NCI-H2107 treated with DMSO at 0.1 percent for 48 hours (cell line): ENCODE measurements around the gene NR1D1.

ENCODE experiments used
- DNase-seq: peaks from one replicate; lab custom pipeline; 2025; ENCODE audit not compliant: unreplicated experiment; lab: John Stamatoyannopoulos, UW

The NR1D1 gene

DNA sequence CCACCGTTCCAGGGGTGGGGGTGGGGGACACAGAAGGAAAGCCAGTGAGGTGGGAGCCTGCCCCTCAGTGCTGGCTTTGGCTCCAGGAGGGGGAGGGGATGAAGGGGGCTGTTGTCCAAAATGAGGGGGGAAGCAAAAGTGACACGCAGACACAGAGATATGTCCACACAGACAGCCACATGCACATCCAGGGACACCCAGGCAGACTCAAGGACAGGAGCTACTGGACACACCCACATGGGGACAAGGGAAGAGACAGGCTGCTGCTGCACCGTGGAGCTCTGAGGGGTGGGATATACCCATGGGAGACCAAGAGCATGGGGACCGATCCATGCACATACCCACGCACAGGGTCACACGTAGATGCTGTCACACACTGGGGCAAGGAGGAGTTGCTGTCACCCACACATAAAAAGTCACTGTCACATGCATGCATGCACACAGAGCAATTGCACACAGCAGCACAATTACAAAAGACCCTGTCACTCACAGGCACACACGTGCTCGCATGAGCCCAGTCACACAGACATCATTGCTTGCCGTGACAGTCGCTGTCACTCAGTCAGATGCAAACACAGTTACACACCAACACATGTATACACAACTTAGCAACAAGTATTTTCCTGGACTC is 36.4 kb downstream of the NR1D1 start:
- DNase-seq = no peak

DNA sequence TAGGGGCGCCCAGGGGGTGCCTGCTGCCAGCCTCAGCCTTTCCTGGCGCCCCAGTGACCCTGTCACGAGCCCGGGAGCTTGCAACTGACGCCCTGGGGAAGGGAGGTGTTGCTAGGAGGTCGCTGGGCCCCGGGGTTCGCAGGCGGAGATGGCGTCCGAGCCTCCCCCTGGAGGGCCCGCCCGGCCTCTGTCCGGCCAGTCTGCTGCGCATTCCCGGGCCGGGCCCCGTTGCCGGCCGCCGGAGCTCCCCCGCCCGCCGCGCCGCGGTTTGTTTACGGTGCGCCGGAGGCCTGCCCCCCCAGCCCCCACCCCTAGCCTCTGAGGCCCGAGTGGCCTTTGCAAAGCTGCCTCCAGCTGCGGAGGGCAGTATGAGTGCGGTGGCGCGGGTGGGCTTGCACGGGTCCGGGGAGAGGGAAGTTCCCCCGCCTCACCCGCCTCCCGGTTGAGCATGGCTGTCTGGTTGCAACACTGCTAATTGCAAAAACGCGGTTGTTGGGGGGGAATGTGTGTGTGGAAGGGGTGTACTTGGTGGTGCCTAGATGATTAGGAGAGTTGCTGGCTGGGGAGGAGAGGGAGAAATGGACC is 37.1 kb downstream of the NR1D1 start:
- no peak for DNase-seq

DNA sequence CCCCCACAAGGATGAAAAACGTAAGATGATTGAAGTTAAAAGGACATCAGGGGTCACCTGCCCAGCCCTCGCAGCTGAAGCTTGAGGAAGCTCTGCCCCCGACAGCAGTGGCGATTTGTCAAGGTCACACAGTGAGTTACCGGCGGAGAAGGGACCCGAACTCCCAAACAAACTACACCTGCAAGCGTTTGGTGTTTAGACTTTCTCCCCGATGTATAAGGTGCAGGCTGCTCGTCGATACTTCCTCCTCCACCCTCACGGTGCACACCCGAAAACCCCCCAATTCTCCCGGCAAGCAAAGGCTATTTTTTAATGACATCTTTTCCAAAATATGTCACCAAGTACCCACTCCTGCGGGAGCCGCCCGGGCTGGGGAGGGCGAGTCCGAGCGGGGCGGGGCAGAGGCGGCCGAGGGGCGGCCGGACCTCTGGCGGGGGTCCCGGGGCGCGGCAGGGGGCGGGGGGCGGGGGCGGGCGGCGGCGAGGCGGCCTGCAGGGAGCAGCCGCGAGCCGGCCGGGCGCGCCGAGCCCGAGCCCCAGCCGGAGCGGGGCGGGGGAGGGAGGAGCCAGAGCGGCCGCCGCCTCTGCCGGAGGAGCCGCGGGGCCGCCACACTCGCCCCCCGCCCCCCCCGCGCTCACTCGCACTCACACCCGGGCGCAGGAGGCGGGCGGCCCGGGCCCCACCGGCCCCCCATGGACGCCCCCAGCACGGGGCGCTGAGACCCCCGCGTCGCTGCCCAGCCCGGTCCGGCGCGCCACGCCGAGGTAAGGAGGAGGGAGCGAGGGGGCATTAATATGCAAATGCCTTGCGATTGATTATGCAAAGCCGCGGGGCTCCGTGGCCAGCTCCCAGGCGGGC is 37.8 kb downstream of the NR1D1 start, which contains the start of gene THRA:
Gene THRA, plus strand, starts transcription at position 637 of the 858 bp plus-strand sequence. CDS start 11,524 bp downstream, outside the sequence.
- no peak for DNase-seq

DNA sequence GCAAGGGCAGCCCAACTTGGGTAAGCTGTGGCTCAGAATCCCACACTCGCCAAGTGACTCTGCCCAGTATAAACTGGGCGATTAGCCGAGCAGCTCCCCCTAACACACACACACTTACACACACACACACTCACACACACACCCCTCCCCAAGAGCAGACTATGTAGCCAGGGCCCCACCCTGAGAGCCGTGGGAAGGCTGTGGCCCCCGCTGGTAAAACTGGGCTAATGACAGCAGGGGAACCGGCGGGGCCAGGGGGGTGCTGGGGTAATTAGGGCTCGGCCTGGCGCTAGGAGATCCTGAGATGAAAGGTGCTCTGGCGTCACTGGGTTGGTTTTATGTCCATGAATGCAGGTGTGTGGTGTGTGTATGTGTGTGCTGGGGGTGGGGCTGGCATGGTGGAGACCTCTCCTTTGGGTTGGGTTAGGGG is 38.8 kb downstream of the NR1D1 start:
- no peak for DNase-seq

DNA sequence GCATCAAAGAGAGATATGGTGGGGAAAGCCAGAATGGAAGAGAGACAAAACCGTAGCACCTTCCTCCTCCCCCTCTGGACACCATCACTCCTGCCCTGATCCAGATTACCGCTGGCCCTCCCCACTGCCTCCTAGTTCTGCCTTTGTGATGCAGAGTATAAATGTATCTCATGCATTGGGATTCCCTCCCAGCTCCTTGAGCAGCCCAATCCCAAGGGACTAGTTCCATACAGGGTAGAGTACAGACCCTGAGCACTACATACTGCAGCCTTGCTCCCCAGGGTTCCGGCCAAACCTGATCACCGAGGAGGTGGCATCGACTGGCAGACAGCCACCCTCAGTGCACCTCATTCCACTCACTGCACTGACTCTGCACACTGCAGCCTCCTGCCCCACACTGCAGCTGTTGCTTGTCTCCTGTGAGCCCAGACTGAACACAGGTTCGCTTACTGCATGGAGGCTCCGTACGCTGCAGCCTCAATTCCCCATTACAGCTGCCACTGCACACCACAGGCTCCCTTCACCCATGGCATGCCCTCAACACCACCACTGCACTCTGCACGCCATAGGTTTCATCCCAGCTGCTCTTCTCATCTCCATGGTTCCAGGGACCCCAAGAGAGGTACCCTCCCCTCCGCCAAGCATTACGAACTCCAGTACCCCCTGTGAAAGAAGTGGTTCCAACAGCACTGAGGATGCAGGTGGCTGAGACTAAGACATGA is 39.3 kb downstream of the NR1D1 start:
- peak; percentile 74 for DNase-seq

DNA sequence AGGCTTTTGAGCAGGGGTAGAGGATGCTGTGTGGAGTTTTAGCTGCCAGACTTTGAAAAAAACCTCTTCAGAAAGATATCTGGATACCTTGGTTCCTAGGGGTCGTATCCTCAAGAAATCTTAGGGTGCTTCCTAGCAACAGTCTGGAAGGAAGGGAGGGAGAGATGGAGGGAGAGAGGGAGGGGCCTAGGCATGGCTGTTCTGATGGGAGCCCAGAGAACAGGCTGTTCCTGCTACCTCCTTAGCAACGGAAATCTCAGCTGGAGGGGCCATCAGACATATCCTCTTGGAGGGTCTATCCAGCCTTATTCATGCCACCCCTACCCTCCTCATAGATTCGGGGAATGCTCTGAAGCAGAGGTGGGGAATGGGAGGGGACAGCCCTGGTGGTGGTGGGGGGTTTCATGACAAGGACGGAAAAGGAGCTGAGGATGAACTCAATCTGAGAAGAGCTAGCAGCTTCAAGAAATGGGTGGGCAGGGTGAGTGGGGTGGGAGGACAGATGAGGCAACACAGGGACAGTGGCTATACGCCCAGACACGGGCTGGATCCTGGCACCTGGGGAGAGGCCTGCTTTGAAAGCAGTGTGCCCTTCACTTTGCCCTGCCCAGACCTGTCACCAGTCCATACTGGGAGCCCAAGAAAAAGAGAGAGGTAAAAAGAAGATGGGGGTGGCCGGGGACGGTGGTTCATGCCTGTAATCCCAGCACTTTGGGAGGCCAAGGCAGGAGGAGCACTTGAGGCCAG is 40.5 kb downstream of the NR1D1 start:
- DNase-seq = no peak

DNA sequence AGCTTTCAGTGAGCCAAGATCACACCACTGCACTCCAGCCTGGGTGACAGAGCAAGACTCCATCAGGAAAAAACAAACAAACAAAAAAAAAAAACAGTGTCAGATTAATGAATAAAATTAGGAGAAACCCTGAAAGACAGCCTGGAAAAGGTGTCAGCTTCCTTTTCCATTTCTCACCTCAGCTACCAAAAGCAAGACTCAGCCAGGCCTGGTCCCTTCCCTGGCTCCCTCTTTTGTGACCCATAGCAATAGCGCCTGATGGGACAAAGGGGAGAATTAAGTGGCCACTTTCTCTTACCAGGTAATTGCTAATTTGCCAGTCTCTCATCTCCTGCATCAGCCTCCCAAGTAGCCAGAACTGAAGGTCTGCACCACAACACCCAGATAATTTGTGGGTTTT is 41.5 kb downstream of the NR1D1 start:
- no peak for DNase-seq

DNA sequence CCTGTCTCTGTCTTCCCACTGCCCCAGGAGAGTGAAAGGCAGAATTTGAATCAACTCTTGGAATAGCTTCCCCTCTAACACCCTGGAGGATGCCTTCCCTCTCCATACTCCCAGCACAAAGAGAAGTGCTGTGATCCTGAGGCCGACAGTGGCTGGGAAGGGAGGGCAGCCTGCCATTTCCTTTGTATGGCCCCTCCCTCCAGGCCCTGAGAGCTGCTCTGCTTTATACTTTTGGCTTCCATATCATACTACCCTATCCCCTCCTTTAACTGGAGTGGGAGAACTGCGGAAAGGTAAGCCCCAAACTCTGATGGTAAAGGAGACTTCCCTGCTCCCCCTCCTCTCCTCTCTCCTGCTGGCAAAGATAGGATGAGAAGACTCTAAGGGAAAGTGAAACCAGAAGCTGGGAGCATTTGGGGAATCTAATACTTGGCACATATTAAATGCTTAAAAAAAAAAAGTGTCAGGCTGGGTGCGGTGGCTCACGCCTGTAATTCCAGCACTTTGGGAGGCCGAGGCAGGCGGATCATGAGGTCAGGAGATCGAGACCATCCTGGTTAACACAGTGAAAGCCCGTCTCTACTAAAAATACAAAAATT is 42.1 kb downstream of the NR1D1 start:
- DNase-seq = no peak

DNA sequence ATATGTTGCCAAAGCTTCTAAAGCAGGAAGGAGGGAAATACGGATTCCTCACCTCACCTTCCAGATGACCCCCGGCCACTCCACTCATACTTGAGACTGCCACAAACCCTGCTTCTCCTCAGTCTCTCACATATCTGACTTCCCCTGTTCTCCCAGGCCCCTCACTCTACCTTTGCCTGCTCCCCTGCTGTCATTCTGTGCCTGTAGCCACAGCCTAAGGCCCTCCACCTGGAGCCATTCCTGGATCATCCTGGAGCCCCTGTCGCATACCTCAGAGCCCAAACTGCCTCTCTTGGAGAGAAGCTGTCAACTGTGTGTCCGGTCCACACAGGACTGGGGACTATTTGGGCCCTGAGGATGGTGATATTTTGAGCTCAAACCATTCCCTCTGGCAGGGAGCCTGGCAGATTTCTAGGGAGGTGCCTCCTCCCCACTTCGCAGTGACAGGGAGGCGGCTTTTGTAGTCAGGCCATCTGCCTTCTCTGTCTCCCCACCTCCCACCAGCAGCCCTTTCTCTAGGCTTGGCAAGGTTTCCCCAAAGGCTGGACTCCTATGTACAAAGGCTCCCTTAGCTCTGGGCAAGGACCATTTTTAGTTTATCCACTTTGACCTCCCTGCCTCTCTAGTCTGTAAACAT is 43.9 kb downstream of the NR1D1 start:
- no peak for DNase-seq
